ENCODE data around the gene F2RL1. TPM values are rescaled to one million over a fixed set of nuclear protein-coding genes. Genes with fewer than 3 reads are reported as not detected.
"Not testable (repeated sequence)": the region's sequence is repeated elsewhere in the genome, so short reads cannot be mapped to it uniquely, and the experiment has no call there.

Gene F2RL1
- total RNA-seq, 1 donor from 2014 or later = 0.25 TPM

GRCh38 chr5:76805821-76806505 lies 12.9 kb upstream of the F2RL1 start:
- intact Hi-C loops (cut with micrococcal nuclease) = no loop called here

GRCh38 chr5:76807296-76807695 lies 11.5 kb upstream of the F2RL1 start:
- intact Hi-C loops (cut with micrococcal nuclease) = no loop called here

GRCh38 chr5:76808141-76808691 lies 10.6 kb upstream of the F2RL1 start:
- intact Hi-C loops (cut with micrococcal nuclease) = no loop called here

- intact Hi-C loops (cut with micrococcal nuclease) = no loop called here
These were observed 9.7 kb upstream of the F2RL1 start for GRCh38 chr5:76809141-76809540.

GRCh38 chr5:76810236-76810635 lies 8.6 kb upstream of the F2RL1 start:
- intact Hi-C loops (cut with micrococcal nuclease) = no loop called here

GRCh38 chr5:76811214-76811613 lies 7.6 kb upstream of the F2RL1 start:
- intact Hi-C loops (cut with micrococcal nuclease) = no loop called here

- intact Hi-C loops (cut with micrococcal nuclease) = not testable (repeated sequence)
These were observed 6.6 kb upstream of the F2RL1 start for GRCh38 chr5:76812209-76812608.

- intact Hi-C loops (cut with micrococcal nuclease) = no loop called here
These were observed 4.8 kb upstream of the F2RL1 start for GRCh38 chr5:76813982-76814562.

GRCh38 chr5:76816110-76816831 lies 2.6 kb upstream of the F2RL1 start:
- intact Hi-C loops (cut with micrococcal nuclease) = no loop called here

GRCh38 chr5:76819851-76820525 lies 1.2 kb downstream of the F2RL1 start:
- intact Hi-C loops (cut with micrococcal nuclease) = no loop called here

- intact Hi-C loops (cut with micrococcal nuclease) = no loop called here
These were observed 1.7 kb downstream of the F2RL1 start for GRCh38 chr5:76820526-76820890.

- intact Hi-C loops (cut with micrococcal nuclease) = no loop called here
These were observed 2.3 kb downstream of the F2RL1 start for GRCh38 chr5:76821136-76821535.

GRCh38 chr5:76822105-76822731 lies 3.4 kb downstream of the F2RL1 start:
- intact Hi-C loops (cut with micrococcal nuclease) = not testable (repeated sequence)

- intact Hi-C loops (cut with micrococcal nuclease) = not testable (repeated sequence)
These were observed 7.6 kb downstream of the F2RL1 start for GRCh38 chr5:76826416-76826815.

- intact Hi-C loops (cut with micrococcal nuclease) = no loop called here
These were observed 12.3 kb downstream of the F2RL1 start for GRCh38 chr5:76831110-76831452.

- intact Hi-C loops (cut with micrococcal nuclease) = no loop called here
These were observed 17.4 kb downstream of the F2RL1 start for GRCh38 chr5:76836181-76836580.

GRCh38 chr5:76836585-76836984 lies 17.8 kb downstream of the F2RL1 start:
- intact Hi-C loops (cut with micrococcal nuclease) = no loop called here

GRCh38 chr5:76838481-76839261 lies 19.8 kb downstream of the F2RL1 start:
- intact Hi-C loops (cut with micrococcal nuclease) = no loop called here

GRCh38 chr5:76841361-76841760 lies 22.5 kb downstream of the F2RL1 start:
- intact Hi-C loops (cut with micrococcal nuclease) = no loop called here

- intact Hi-C loops (cut with micrococcal nuclease) = no loop called here
These were observed 27.1 kb downstream of the F2RL1 start for GRCh38 chr5:76845890-76846289.

All from T-helper 2 cell treated with Interferon-gamma antibody and Interleukin-4, amounts not matched to agents 100 ng/mL and 5 ng/mL, for 36 hours (primary cell).